Vagina (tissue), 2 donors: ENCODE data around the gene ATXN2. TPM values are rescaled to one million over a fixed set of nuclear protein-coding genes. Genes with fewer than 3 reads are reported as not detected.

ENCODE experiments used
- DNase-seq, 2 donors: peaks; one replicate each; pipeline ENCODE4 v3.0.0-alpha.2; 2017; ENCODE audit errors: extremely low spot score in 2 of 2
- H3K27ac ChIP-seq: fragments of 200-600 bp; sonication (generic); one replicate; pipeline ENCODE4 v1.5.1; 2019
- H3K27me3 ChIP-seq: fragments of 200-600 bp; sonication (generic); one replicate; pipeline ENCODE4 v1.5.1; 2019
- H3K36me3 ChIP-seq, 2 donors: fragments of 200-600 bp; sonication (generic); one replicate each; pipeline ENCODE4 v1.5.1; 2017 to 2019
- H3K4me1 ChIP-seq: fragments of 200-600 bp; sonication (generic); one replicate; pipeline ENCODE4 v1.5.1; 2019
- H3K4me3 ChIP-seq, 2 donors: fragments of 200-600 bp; sonication (generic); 1 replicate in 1 of 2; 2 replicates in 1 of 2; pipeline ENCODE4 v1.5.1; 2016 to 2019
- H3K9me3 ChIP-seq: fragments of 200-600 bp; sonication (generic); one replicate; pipeline ENCODE4 v1.5.1; 2019
- POLR2A ChIP-seq, 2 donors: fragments of 450-650 bp; IDR thresholded peaks; one replicate each; pipeline ENCODE4 v1.6.1; 2017; ENCODE audit warnings: antibody characterized with exemption in 2 of 2, mild to moderate bottlenecking in 2 of 2, moderate library complexity in 2 of 2
- POLR2AphosphoS5 ChIP-seq, 2 donors: sonication (generic); formaldehyde crosslinking; IDR thresholded peaks; one replicate each; pipeline ENCODE4 v1.9.0; 2017; ENCODE audit warnings: antibody characterized with exemption in 2 of 2, mild to moderate bottlenecking in 2 of 2, low read depth in 1 of 2; ENCODE audit not compliant: insufficient read depth in 1 of 2
- intact Hi-C: fragments of 100-400 bp; cut with DNase I; formaldehyde crosslinking; loops from one replicate; pipeline ENCODE4 v1.15.1; 2023
- total RNA-seq: library from RNA; depleted of rRNA; stranded (reverse); fragments of >200 nt; gene quantifications from one replicate; pipeline ENCODE4 v1.2.3, GENCODE V29; 2016
- TF ChIP-seq, protein P1 (sequence below), 3 experiments: fragments of 450-650 bp in 2 of 3; fragments of 200-600 bp in 1 of 3; sonication (generic) in 1 of 3; IDR thresholded peaks; one replicate each; pipeline ENCODE4 v1.5.1; 2017 to 2019; ENCODE audit warnings: antibody characterized with exemption in 3 of 3, mild to moderate bottlenecking in 2 of 3, moderate library complexity in 2 of 3

Gene ATXN2
- total RNA-seq, 1 donor from 2014 or later, result 70.2 TPM

DNA sequence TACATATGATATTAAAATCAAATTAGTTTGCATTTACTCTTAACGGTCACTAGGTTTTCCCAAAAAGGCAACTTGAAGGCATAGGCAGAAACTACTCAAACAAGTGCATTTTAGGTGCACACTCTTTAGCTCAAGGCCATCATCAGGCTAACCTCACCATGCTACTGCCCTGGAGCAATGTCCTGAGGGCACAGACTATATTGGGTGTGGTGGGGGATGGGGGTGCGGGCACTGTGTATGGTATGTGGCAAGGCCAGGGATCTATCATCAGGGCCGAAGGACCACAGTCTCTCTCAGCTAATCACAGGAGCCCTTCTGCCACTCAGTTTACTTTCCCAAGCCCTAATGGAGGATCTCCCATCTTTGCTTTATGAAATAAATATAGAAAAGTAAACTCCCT is 141.5 kb downstream of the ATXN2 start:
- no peaks in the 10 kb centered on the region for H3K9me3 ChIP-seq
- H3K36me3 ChIP-seq, result peaks cover 0 to 43% of the 10 kb centered on the region in 2 donors
- no peaks in the 10 kb centered on the region for H3K27me3 ChIP-seq
- peaks cover 9% of the 10 kb centered on the region for H3K4me1 ChIP-seq
- DNase-seq, result no peak
- no peak for TF ChIP-seq POLR2AphosphoS5 (IDR thresholded peaks at IDR 0.05; ENCODE audit: insufficient read depth in 1 of 2, low read depth in 1 of 2)
- TF ChIP-seq, protein P1, sequence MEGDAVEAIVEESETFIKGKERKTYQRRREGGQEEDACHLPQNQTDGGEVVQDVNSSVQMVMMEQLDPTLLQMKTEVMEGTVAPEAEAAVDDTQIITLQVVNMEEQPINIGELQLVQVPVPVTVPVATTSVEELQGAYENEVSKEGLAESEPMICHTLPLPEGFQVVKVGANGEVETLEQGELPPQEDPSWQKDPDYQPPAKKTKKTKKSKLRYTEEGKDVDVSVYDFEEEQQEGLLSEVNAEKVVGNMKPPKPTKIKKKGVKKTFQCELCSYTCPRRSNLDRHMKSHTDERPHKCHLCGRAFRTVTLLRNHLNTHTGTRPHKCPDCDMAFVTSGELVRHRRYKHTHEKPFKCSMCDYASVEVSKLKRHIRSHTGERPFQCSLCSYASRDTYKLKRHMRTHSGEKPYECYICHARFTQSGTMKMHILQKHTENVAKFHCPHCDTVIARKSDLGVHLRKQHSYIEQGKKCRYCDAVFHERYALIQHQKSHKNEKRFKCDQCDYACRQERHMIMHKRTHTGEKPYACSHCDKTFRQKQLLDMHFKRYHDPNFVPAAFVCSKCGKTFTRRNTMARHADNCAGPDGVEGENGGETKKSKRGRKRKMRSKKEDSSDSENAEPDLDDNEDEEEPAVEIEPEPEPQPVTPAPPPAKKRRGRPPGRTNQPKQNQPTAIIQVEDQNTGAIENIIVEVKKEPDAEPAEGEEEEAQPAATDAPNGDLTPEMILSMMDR (IDR thresholded peaks at IDR 0.05), result no peak
- TF ChIP-seq POLR2A (IDR thresholded peaks at IDR 0.05), result no peak
- H3K27ac ChIP-seq, result no peak overlapping the region
- intact Hi-C loops, result no loop called here
- no peak overlapping the region for H3K4me3 ChIP-seq

DNA sequence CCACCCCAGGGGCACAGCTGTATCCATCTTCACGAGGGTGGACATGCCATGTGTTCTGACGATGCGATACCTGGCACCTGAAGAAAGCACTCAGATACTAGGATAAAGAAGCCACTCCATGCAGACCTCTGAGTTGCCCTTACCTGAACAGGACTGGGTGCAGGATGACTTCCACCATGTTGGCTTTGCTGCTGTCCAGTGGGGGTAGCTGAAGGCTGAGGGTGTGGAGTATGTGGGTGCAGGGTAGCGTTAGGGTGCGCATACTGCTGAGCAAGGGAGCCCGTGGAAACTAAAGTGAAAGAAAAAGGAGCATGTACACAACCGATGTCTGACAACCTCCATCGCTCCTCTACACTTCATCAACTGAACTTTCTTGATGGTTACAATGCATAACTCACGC is 142.0 kb downstream of the ATXN2 start:
- intact Hi-C loops, result no loop called here
- DNase-seq, result no peak
- H3K36me3 ChIP-seq, result peaks cover 0 to 46% of the 10 kb centered on the region in 2 donors
- no peak overlapping the region for H3K27ac ChIP-seq
- peaks cover 4% of the 10 kb centered on the region for H3K4me1 ChIP-seq
- TF ChIP-seq, protein P1 (IDR thresholded peaks at IDR 0.05), result no peak
- TF ChIP-seq POLR2AphosphoS5 (IDR thresholded peaks at IDR 0.05; ENCODE audit: insufficient read depth in 1 of 2, low read depth in 1 of 2) (no peak), POLR2A (IDR thresholded peaks at IDR 0.05) (no peak)
- no peaks in the 10 kb centered on the region for H3K27me3 ChIP-seq
- no peaks in the 10 kb centered on the region for H3K9me3 ChIP-seq
- H3K4me3 ChIP-seq, result no peak overlapping the region

DNA sequence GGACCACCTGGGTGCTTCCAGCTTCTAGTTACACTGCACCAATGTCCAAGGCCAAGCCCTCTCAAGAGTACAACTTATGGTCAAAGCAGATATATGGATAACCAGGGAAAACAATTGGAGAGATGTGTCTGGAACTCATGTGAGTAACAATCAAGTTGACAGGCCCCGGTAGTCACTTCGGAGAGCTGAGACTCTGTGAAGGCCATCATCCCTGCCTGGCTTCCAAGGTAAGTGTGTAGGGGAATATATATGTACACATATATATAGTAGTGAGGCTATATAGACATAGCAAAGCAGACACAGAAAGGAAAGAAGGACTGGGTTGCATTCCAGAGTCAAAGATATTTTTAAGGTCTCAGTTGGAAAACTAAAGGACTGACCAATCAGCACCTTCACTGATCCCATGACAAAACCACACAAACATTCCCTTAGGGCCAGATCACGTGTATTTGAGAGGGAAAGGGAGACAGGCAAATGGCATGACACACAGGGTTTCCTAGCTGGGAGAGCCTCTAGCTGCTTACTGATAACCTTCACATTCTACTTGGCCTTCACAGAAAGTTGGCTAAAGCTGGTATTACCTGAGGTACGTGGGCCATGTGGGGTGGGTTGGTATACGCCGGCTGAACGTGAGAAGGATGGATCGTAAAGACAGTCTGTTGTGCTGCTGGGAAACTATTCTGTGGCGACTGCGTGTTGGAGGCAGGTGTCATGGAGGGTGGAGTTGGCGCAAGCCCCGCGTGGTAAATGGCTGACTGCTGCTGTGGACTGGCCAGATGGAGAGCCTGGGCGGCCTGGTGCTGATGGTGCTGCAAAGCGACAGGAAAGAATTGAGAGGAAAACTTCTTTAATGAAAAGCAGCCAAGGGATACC is 143.4 kb downstream of the ATXN2 start:
- no peak overlapping the region for H3K4me3 ChIP-seq

DNA sequence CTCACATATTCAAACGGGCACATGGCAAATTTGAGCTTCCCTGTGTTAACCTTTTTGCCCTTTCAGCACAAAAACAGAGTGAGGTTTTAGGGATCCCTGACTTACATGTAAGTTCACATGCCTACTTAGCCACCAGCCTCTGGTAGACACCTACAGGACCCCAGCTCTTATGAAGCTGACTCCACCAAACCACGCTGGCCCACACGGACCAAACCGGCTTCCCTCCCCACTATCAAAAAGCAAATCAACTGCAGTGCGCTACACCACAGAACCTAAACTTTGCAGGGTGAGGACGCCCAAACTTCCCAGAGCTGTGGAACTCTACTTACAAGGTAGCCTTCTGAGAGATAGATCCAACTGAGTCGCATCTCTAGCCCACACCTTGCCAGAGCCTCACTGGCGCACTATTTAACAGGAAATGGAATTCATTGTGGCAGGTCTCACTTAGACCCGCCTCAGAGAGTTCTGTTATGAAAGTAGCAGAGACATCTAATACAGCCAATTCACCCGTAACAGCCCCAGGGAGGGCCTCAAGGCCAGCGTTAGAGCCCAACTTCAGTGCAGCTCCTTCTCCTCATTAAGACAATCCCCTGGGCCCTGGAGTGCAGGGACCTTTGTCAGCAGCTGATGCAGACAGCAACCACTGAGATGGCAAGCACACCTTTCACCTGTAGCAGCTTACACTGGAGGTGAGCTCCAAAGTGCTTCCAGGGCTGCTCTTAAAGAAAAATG is 144.2 kb downstream of the ATXN2 start:
- no peak overlapping the region for H3K27ac ChIP-seq

More for the DNA sequence above, 143.4 kb downstream of the ATXN2 start:
- TF ChIP-seq POLR2A (IDR thresholded peaks at IDR 0.05), result no peak
- TF ChIP-seq, protein P1 (IDR thresholded peaks at IDR 0.05), result no peak
- TF ChIP-seq POLR2AphosphoS5 (IDR thresholded peaks at IDR 0.05; ENCODE audit: insufficient read depth in 1 of 2, low read depth in 1 of 2), result no peak
- H3K4me1 ChIP-seq, result peaks cover 5% of the 10 kb centered on the region
- DNase-seq, result no peak
- H3K9me3 ChIP-seq, result no peaks in the 10 kb centered on the region
- H3K27me3 ChIP-seq, result no peaks in the 10 kb centered on the region
- intact Hi-C loops, result no loop called here
- H3K27ac ChIP-seq, result no peak overlapping the region
- peaks cover 0 to 43% of the 10 kb centered on the region in 2 donors for H3K36me3 ChIP-seq

More for the DNA sequence above, 144.2 kb downstream of the ATXN2 start:
- peak in 1 of 2 donors; percentile 72 for DNase-seq
- no peaks in the 10 kb centered on the region for H3K9me3 ChIP-seq
- H3K4me3 ChIP-seq, result no peak overlapping the region
- TF ChIP-seq POLR2AphosphoS5 (IDR thresholded peaks at IDR 0.05; ENCODE audit: insufficient read depth in 1 of 2, low read depth in 1 of 2) (no peak), POLR2A (IDR thresholded peaks at IDR 0.05) (no peak)
- TF ChIP-seq, protein P1 (IDR thresholded peaks at IDR 0.05), result no peak
- peaks cover 0 to 47% of the 10 kb centered on the region in 2 donors for H3K36me3 ChIP-seq
- intact Hi-C loops, result no loop called here
- no peaks in the 10 kb centered on the region for H3K27me3 ChIP-seq
- H3K4me1 ChIP-seq, result peaks cover 5% of the 10 kb centered on the region
